C1 segment of cervical spinal cord (tissue), 14 donors: ENCODE results near the gene TSPAN1.
A peak's percentile ranks its signal among the peaks of the same experiment; 100 is the strongest.

ENCODE experiments used
- DNase-seq, 14 donors: peaks; one replicate each; lab custom pipeline; 2025; lab: John Stamatoyannopoulos, UW

TSPAN1 gene

DNA sequence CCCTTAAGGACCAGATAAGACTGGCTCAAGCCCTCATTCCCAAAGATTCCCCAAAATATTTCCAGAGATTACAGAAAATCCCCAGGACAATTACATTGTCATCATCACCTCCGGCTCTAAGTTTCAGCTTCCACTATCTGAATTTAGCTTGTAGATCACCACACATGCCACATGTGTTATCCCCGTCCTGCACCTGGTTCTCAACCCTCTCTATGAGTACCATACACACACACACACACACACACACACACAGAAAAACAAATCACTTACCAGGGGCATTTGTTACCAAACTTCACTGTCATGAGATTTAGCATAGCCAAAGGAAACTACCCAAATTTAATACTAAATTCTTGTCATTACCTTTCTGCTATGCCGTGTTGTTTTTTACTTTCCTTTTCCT is 15.4 kb upstream of the TSPAN1 start:
- DNase-seq, result no peak

DNA sequence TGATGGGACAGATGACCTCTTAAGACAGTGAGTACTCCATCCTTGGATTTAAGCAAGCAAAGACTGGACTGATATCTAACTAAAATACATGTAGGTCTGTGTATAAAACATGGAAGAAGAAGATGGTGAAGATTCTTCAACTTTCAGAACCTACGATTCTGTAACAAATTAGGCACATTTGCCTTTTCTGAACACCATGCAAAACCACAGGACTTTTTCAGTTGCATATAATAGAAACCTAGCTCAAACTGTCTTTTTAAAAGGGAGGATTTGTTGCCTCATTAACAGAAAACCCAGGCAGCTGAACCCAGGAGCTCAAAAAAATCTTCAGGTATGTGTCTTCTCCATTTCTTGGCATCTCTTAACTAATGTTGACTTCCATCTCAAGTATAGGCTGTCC is 14.7 kb upstream of the TSPAN1 start:
- no peak for DNase-seq

DNA sequence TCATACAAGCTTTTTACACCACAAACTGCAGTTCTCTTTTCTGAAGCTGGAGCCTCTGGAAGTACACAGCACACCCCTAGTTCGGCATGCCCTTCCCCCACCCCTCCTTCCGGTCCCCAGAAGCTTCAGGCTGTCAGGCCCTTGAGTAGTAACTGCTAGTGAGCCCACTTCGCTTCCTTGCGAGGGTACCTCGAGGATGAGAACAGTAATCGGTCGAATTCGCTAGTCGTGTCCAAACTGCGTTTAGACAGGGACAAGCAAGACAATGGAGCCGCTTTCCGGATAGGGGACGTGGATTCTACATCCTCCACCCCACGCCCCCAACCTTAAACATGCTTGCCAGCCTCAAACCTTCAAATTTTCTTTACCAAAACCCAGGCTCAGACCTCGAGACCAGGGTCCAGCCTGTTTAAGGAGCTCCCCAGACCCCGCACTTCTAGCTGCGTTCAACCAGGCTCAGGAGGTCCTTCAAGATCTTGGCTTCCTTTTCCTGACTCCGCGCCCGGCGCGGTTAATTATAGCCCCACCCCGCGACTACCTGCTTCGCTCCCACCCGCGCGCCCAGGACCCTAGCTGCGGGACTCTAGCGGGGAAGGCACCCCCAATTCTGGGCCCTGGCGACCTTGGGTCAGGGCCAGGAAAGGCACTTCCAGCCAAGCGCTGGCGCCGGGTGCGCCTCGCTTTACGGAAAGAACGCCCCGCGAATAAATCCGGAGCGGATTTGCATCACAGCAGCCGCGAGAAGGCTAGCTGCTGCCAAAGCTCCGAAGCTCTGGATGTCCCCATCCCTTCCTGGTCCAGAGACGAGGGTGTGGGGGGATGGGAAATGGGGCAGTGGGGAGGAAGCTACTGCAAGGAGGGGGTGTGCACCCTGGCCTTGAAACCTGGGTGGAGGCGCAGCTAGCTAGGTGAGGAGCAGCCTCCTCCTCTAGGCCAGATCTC is 8.1 kb upstream of the TSPAN1 start:
- peak in 1 of 14 donors; percentile 71 for DNase-seq

DNA sequence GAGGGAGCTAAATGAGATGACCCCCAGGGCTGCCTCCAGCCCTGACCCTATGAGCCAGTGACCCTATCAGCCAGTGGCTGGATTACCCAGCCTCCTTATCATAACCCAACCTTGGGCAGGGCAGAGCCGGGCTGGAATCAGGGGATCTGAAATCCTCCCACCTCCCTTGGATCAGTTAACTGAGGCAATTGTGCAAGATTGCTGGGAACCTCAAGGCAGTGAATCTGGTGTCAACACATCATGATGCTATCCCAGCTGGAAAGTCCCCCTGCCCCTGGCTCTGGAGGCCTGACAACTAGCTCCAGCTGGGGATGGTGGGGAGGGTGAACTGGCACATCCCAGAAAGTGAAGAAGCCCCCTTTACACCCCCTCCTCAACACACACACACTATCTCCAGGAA is 6.4 kb upstream of the TSPAN1 start:
- DNase-seq, result no peak

DNA sequence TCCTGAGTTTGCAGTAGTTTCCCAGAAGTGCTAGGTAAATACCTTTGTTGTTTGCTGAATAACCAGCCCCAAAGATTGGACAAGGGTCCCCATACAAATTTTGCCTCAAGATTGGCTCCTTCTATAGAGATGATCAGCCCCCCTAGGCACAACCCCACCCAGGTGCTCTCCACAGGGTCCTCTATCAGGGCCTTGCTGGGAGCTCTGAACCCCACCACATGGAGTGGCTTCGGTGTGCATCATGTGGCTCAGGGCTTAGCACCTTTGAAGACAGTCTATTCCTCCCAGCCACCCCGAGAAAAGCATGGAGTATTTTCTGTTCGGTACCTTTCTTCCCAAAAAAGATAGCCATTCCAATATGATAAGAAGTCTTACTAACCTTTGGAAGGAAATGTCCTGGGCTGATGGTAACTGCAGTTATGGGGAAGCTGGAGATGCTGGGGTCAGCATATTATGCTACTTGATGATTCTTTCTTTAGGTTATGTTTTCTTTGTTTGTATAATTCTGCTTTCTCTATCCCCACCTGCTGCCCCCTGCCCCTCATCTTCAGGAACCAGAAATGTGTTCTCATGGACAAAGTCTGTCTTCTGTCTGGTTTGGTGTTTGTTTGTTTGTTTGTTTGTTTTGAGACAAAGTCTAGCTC is 5.0 kb upstream of the TSPAN1 start:
- DNase-seq, result no peak

DNA sequence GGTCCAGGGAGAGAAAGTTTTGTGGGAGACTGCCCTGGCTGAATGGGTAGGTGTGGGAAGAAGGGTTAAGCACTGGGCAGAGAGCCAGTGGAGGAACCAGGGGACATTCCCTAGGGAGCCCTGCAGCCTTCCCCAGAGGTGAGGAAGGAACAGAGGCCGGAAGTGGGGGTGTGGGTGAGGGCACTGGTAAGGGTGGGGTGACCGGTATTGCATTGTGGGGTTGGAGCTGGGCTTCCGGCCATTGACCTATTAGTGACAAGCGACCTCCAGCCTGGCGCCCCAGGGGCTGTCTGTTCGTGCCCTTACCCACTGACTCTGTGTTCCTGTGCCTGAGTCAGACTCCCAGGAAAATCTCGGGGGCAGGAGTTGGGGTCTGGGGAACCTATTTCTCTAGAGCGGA is 3.5 kb upstream of the TSPAN1 start:
- DNase-seq, result no peak

DNA sequence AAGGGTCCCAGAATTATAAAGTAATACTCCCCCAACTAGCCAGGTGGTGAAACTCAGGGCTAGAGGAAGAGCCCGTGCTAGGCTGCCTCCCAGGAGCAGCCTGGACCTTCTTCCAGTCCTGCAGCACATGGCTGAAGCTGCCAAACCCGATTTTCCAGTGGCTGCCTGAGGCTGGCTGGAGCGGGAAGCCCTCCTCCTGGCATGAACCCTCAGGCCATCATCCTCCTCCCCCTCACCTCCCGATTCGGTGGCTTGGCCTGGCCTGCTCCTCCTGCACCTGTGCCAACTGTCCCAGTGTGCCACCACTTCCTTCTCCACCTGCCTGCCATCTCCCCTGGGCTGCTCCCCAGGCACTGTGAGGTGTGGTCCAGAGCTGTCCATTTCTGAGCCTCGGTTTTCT is 3.0 kb upstream of the TSPAN1 start:
- DNase-seq, result peak in 4 of 14 donors; percentile 19 to 95 (median 27)

DNA sequence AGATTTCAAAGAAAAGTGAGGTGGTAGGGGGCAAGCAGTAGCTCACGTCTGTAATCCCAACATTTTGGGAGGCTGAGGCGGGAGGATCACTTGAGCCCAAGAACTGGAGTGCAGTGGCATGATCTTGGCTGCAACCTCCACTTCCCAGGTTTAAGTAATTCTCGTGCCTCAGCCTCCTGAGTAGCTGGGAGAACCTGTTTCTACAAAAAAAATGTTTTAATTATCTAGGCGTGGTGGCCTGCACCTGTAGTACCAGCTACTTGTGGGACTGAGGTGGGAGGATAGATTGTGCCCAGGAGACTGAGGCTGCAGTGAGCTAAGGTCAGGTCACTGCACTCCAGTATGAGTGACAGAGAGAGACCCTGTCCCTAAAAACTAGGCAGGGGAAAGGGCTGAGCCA is 2.6 kb upstream of the TSPAN1 start:
- no peak for DNase-seq

DNA sequence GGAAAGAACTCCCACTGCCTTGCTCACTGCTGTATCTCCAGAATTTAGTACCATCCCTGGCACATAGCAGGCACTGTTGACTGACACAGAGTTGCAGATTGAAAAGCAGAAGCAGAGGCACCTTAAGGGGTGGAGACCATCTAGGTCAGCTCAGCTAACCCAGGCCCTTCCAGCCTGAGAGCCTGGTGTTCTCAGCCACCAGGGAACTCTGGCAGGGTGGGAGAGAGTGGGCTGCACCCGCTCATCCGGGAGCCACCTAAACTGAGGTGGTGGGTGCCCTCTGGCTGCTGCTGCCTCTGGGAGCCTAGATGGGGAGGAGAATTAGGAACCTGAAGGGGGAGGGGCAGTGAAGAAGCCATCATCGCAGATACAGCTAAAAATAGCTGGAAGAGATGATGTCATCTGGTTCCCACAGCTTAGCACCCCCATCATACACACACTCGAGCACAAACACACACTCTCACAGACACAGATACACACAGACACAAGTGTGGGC is 1.5 kb upstream of the TSPAN1 start:
- DNase-seq, result peak in 2 of 14 donors; percentile 17 to 93

DNA sequence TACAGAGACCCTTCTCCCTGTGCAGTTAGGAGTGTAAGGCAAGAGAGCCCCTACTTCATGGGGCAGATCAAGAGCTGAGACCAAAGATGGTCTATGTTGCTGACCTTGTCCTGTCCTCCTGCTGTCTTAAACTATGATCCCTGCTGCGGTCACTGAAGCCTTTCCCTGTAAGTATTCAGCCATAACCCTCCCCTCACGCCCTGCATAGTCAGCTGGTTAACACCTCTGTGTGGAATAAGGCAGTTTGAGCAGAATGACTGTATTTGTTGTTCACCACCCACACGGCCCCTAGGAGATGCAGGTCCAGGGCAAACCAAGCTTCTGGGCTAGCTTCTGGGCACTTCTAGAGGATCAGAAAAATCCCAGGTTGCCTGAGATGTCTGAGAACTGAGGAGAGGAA is 356 bp downstream of the TSPAN1 start:
- peak in 1 of 14 donors; percentile 47 for DNase-seq

DNA sequence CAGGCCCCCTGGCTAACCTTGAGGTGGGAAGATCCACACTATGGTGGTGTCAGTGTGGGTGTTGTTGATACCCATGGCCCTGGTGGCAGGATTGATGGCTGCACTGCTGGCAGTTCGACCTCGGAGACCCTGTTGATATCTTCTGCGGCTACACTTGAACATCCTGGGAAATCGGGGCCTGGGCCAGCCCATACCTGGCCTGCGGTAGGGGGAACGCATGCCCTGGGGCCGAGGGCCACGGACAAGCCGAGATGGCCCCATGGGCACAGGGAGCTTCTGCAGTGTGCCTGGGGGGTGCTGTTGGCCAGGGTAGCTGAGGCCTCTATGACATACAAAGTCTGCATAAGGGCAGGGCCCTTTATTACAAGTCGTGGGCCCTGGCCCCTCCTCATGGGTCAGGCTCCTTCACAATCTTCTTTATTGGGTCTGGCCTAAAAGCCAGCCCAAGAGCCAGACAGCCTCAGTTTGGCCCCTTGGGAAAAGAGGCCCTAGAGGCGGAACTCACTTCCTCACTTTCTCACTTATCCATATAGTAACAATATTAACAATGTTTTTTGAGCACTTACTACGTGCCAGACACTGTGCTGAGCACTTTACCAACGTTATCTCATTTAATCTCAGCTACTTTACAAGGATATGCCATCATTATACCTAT is 1.5 kb downstream of the TSPAN1 start, which contains the start of gene P3R3URF:
Gene P3R3URF (minus strand): TSS at position 278 of the 655 bp plus-strand sequence. CDS start 17 bp downstream, at position 261.
- DNase-seq, result no peak

DNA sequence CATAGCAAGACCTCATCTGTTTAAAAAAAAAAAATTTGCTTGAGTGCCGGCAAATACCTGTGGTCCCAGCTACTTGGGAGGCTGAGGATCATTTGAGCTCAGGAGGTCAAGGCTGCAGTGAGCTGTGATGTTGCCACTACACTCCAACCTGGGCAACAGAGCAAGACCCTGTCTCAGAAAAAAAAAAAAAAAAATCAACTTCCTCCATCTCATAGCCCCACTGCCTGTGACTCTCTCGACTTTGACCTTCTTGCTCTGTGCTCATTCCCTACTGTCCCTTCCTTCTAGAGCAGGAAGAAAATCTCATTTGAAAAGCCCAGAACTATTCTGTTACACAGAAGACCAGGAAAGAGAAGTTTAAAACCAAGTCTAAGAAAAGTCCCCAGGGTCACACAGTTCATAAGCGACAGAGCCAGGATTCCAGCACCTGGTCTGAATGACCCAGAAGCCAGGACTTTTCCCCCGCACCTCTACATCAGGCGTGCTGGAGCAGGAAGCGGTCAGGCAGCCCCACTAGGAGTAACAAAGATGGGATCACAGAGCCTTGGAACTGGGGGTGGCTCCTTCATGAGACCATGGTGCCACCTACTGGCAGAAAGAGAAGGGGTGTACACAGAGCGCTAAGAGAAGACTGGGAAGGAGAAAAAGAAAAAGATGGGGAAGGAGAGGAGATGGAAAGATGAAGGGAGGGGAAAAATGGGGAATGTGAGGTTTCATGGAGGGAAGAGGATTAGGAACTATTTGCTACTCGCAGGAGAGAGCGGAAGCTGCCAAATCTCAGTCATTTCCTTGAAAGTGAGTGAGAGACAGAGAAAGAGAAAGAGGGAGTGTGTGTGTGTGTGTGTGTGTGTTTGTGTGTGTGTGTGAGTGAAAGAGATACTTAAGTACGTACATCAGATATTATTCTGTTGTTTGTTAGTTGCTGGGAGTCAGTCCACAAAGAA is 4.5 kb downstream of the TSPAN1 start:
- DNase-seq, result peak in 12 of 14 donors; percentile 17 to 82 (median 61)

DNA sequence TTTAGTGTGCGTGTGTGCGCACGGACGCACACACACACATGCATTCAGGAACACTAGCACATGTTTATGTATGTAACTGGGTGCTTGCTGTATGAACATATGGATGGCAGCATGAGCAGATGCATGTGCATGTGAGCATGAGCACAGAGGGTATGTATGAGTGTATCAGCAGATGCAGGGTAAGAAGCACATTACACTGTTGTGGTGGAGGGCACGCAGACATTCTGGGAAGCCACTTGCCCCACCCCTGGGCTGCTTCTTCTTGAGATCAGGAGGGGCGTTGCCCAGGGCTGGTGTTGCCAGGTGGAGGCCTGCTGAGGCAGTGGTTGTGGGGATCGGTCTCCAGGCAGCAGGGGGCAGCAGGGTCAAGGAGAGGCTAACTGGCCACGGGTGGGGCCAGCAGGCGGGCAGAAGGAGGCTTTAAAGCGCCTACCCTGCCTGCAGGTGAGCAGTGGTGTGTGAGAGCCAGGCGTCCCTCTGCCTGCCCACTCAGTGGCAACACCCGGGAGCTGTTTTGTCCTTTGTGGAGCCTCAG is 5.3 kb downstream of the TSPAN1 start:
- peak in 5 of 14 donors; percentile 13 to 51 (median 36) for DNase-seq

DNA sequence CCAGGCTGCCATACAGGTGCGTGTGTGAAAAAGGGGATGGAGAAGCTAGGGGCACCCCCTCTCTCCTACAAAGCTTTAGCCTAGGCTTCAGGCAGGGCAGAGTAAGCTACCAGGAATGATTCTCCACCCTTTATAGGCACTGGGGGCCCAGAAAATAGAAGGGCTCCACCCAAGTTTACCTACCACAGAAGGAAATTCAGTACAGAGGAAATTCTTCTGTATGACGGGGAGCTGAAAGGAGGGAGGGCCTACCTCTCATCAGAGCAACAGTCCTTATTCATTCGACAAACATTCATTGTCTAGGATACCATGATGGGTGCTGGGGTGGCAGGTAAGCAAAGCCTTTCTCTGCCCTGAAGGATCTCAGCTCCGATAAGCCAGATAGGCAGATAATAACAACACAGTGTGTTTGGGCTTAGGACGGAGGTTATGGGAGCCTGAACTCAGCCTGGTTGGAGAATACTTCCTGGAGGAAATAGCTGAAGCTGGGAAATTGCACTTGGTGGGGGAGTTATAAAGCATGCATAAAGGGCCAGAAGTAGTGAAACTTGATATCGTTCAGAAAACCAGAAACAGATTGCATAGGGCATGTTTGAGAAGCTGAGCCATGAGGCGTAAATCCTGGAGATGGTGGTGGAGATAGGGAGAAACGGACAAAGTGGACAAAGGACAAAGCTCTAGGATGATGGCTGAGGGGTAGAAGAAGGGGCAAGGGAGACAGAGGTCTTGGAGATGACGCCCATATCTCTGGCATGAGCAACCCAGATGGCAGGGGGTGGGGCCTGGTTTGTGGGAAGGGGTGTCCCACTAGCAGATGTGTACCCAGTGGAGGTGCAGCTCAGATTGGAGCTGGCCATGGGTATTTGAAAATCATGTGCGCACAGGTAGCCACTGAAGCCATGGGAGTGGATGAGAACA is 6.7 kb downstream of the TSPAN1 start:
- no peak for DNase-seq

DNA sequence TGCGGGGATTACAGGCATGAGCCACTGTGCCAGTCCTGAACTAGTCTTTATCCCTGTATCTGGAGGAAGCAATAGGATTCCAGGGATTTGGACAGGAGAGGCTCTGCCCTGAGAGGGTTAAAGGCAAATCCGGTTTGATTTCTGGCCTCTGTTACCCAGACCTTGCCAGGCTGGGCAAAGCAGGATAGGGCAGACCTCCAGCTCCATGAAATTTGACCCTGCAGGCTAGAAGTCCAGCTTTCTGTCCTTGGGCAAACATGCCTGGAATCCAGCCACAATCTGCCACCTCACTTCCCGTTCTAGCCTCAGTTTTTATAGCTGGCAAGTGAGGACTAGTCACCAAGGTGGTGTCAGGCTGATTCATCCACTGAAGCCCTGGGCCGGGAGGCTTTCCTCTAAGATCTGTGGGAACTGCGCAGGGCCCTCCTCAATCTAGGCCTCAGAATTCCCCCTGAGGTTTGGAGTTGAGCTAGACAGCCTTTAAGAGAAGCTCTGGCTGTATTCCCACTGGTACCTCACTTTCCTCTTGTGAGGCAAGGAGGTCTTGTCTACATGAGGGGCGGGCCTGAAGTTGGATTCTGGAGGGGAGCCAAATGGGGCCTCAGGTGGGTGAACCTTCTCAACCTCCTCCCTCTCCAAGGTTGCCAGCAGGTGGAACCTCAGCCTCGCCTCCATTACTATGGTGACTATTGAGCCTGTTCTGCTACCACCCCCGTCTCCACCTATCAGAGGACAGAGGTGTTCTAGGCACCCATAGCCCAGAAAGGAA is 8.4 kb downstream of the TSPAN1 start:
- peak in 9 of 14 donors; percentile 18 to 76 (median 44) for DNase-seq

DNA sequence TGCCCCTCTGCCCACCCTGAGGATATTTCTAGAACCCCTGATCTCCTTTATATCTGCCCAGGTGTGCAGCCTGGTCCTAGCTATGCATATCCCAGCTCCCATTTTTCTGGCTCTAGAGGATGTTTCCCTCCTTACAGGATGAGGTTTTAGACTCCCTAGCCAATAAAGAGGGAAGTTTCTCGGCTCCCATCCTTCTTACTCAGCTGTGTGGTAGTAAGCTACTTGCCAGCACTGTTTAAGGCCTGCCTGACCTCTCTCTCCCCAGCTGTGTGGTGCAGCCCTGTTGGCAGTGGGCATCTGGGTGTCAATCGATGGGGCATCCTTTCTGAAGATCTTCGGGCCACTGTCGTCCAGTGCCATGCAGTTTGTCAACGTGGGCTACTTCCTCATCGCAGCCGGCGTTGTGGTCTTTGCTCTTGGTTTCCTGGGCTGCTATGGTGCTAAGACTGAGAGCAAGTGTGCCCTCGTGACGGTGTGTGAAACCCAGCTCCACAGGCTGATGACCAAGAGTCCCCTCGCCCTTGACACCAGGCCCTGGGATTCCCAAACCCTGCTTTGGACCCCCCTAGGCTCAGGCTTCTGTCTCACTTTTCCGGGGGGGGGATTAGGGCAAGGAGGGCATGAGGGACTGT is 9.2 kb downstream of the TSPAN1 start:
- DNase-seq, result no peak

DNA sequence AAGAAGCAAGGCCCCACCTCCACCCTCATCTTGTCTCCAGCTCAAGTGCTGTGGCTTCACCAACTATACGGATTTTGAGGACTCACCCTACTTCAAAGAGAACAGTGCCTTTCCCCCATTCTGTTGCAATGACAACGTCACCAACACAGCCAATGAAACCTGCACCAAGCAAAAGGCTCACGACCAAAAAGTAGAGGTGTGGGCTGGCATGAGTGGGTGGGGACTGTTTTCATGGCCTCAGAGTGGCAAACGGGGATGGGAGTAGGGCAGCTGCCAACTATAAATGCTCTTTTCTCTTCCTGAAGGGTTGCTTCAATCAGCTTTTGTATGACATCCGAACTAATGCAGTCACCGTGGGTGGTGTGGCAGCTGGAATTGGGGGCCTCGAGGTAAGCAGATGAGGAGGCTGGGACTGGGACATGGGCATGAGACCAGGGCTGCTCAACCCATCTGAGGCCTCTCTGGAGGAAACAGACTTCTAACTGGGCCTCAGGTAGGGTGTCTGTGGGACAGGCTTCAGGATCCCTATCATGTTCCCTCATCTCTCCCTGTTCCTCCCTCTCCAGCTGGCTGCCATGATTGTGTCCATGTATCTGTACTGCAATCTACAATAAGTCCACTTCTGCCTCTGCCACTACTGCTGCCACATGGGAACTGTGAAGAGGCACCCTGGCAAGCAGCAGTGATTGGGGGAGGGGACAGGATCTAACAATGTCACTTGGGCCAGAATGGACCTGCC is 10.2 kb downstream of the TSPAN1 start:
- no peak for DNase-seq

DNA sequence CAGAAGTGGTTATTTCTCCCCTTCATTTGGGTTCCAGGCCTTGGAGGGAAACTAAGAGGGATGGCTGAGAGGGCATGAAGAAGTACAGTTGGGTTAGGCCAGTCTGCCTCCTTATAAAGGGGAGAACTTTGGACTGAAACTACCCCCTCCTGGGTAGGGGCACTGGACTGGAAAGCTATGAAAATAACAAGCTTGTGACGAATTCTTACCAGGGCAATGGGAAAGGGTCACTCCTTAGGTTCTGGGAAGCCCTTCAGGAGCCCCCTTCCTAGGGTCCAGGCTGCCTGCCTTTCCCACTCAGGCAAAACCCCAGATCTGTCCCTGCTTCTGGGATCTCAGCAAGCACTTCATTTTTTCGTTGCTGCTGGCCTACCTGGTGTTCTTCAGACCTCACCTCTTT is 11.2 kb downstream of the TSPAN1 start:
- no peak for DNase-seq
